Stimulated activated CD8-positive, alpha-beta memory T cell treated with anti-CD3 and anti-CD28 coated beads, Interleukin-7, amount 100 ng/mL, for 48 hours (primary cell): Measurements from ENCODE around the gene APOL3.
"Not testable (repeated sequence)": the region's sequence is repeated elsewhere in the genome, so short reads cannot be mapped to it uniquely, and the experiment has no call there.

Experiments
- DNase-seq, 2 donors: peaks; one replicate each; pipeline ENCODE4 v3.0.0-alpha.2; 2020; ENCODE audit warnings: low read depth in 1 of 2; ENCODE audit errors: extremely low read depth in 1 of 2

Gene APOL3

GRCh38 chr22:36162127-36163034 lies 1.8 kb upstream of the APOL3 start:
- no peak for DNase-seq

- not testable (repeated sequence) for DNase-seq
Observed at GRCh38 chr22:36161793-36162126, 1.2 kb upstream of the APOL3 start.

DNA sequence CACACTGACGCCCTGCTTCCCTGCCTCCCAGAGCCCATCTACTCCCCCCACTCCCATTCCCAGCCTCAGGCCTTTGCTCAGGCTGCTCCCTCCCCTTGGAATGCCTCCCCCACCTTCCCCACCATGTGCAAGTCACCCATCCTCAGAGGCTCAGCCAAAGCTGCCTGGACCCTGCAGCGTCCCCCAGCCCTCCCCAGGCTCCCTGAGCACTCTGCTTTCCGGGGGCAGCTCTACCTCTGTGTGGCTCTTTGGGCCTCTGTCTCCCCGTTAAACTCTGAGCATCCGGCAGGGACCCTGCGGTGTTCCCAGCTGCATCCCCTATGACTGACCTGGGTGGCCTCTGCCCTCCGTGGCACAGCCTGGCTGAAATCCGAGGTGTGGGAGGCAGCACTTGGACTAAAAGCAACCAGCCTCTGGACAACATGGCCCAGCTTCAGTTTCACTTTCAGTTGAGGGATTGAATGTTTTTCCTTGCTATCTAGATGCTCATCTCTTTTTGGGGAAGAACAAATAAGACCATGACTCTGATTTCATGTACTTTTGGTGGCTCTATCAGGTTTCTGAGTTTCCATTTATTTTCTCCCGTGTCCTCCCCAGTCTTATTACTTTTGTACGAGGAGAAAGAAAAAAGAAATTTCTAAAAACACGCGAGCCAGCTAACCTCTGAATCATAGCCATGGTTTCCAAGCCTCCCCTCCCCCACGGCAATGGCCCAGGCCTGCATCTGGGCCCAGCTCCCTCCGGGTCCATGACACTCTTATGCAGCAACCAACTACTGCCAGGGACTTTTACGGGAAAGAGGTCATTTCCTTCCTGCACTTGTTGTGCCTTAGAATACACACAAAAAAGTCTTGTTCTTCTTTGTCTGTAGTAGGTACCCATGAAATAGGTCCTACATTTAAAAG lies 3.8 kb downstream of the APOL3 start:
- DNase-seq: peak in 1 of 2 donors; percentile 72

GRCh38 chr22:36156119-36156514 lies 4.4 kb downstream of the APOL3 start:
- DNase-seq: no peak

DNA sequence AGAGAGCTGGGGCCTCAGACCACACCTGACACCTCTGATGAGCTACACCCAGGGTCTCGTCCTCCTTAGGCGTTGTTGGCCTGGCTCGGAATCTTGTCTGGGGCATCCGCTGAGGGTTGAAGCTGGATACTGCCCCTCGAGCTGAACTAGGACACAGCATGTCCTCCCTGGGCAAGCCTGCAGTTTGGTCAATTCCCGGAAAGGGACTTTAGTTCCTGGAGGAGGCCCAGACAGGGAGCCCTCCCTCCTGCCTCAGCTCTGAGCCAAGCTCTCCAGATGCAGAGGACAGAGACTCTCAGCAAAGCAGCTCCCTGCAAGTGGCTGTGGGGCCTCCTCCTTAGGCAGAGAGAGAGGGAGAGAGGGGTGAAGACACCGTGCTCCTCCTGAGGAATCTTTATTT lies 4.9 kb downstream of the APOL3 start:
- DNase-seq: no peak

- DNase-seq: no peak
Observed at GRCh38 chr22:36154423-36154945, 6.1 kb downstream of the APOL3 start.

- DNase-seq: no peak
Observed at GRCh38 chr22:36153501-36154422, 6.8 kb downstream of the APOL3 start.

GRCh38 chr22:36152821-36153220 lies 7.7 kb downstream of the APOL3 start:
- DNase-seq: not testable (repeated sequence)

DNA sequence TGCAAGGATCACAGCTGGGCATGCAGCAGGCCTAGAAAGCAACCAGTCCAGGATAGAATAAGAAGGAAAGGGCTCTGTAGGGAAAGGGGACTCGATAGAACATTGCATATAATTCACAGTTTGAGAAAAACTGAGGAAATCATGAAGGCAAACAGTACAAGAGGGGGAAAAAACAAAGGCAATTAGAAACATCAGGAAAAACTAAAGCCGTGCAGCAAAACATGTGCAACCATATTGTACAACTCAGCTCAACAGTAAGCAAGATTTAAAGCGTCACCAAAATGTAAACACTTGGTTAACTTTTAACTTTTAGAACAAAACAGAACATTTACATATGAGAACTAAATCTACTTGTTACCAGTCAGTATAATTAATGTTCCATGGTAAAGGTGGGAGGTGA lies 8.5 kb downstream of the APOL3 start:
- DNase-seq: no peak

GRCh38 chr22:36151006-36151595 lies 9.5 kb downstream of the APOL3 start:
- no peak for DNase-seq

DNA sequence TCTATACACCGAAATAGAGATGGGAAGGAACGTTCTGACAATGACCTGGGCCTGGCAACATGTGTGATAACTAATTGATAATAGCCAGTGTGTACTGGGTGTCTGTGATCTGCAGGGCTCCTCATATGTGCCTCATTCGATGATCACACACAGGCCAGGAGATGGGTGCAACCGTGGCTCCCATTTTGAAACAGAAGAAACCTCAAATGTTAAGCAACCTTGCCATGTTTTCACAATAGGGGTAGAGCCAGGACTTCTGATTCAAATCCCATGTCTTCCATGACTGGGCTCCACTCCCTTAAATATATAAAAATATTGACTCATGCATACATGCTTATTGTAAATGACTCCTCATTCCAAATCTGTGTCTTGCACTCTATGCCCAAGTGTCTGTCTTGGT lies 11.1 kb downstream of the APOL3 start:
- no peak for DNase-seq

DNA sequence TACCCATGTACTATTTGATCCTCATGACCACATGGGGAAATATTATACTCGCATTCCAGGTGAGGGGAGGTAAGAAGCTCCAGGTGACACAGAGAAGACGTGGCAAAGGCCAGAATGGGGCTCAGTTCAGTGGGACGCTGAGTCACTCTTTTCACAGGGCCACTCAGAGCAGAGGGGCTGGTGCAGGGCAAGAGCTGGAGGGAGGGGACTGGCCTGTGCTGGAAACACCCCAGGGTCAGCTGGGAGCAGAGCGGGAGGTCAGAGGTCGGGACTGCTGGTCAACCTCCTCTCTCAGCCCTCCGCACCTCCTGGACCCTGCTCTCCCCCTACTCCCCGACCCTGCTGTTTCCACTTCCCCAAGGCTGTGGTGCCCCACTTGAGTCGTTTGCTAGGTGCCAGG lies 12.1 kb downstream of the APOL3 start:
- no peak for DNase-seq

GRCh38 chr22:36147196-36147791 lies 13.3 kb downstream of the APOL3 start:
- DNase-seq: no peak

DNA sequence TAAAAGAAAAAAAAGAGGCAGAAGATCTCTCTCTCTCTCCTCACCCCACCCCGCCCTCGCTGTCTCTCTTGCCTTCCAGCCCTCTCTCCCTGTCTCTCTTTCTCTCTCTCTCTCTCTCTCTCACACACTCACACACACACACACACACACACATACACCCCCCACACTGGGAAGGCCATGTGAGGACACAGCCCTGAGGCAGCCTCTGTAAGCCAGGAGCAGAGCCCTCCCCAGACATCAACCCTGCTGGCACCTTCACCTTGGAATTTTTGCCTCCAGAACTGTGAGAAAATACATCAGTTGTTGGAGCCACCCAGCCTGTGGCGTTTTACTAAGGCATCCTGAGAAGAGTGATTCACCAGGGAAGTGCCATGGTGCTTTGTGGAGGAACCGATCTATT lies 14.7 kb downstream of the APOL3 start:
- no peak for DNase-seq

- no peak for DNase-seq
Observed at GRCh38 chr22:36144886-36145541, 15.5 kb downstream of the APOL3 start.

DNA sequence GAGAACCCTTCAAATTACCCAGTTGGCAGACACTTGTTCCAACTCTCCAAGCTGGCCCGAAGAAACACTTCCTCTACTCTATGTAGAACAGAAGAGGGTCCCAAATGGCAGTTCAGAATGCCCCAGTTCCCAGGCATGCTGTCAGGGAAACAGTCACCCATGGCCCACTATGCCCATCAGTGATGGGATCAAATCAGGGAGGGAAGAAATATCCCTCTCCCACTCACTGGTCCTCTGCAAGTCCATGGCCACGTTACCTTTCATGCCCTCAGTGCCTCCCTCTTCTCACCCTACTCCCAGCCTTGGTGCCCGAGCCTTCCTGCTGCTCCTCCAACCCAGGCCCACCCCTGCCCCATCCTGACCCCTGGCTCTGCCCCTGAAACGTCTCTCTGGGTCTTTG lies 16.6 kb downstream of the APOL3 start:
- no peak for DNase-seq

DNA sequence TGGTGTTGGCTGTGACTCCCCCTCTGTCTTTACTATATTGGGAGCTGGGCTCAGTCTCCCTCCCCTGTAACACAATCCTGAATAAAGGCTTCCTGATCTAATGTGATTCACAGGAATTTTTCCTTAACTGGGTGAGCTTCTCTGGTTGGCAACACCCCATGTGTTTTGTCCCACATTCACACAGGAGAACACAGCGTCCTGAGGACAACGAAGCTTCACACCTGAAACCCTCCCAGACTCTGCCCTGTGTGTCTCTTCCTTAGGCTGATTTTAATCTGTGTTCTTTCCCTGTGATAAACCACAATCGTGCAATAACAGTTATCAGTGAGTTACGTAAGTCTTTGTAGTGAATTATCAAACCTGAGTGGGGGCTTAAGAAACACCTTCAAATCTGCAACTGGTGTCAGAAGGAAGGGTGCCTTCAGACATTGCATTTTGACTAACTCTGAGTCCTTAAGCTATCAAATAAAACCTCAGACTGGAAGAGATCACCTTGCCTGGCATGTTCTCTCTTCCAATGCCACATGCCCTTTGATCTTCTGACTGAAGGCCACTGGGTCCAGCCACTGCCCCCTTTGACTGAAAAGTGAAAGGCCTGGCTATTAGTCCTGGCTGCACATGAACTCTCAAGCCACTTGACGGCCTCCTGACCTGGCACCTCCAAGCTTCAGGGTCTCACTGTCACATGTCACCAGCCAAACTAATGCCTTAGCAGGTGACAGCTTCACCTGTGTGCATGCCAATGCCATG lies 17.3 kb downstream of the APOL3 start:
- no peak for DNase-seq

DNA sequence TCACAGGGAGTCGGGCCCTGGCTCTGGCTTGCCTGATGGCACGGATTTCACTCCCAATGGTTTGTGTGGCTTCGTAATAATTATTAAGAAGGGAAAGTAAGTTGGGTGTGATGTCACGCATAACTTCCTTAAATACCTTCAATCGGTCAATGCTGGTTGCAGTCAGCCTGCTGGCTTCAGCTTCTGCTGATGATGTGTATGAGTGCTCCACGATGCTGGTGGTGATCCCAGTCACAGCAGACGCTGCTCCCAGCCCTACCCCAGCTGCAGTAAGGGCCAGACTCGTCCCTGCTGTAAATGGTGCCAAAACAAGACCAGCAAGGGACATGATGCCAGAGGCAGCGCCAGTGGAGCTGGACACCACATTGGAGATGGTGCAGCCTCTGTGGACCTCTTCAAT lies 19.1 kb downstream of the APOL3 start:
- no peak for DNase-seq

DNA sequence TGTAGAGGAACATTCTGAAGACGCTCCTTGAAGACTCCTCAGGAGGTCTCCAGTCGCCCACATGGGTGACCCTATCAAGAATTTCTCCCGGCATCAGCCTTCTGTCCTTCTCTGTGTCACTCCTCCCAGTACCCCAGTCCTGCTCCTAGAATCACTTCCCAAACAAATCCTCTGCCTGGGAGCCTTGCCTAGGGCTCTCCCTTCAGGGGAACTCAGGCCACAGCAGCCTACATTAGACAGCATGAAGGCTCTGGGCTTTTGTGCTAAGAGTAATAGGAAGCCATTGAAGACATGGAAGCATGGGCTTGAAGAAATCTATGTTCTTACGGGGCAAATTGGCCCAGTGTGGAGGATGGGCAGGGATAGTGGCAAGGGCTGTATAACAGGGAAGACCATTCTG lies 21.8 kb downstream of the APOL3 start:
- DNase-seq: not testable (repeated sequence)
